Mammary epithelial cell (primary cell): Measurements from ENCODE around the gene SATB1.

Experiments
- CTCF ChIP-seq, 2 donors: IDR thresholded peaks in 1 of 2; conservative IDR thresholded peaks in 1 of 2; 2 replicates each; pipeline ENCODE4 v1.5.1; 2011 to 2012; ENCODE audit warnings: inconsistent platforms in 2 of 2, low read length in 2 of 2, mild to moderate bottlenecking in 2 of 2, control low read depth in 1 of 2, low read depth in 1 of 2; ENCODE audit not compliant: insufficient read depth in 1 of 2; ENCODE audit errors: extremely low read depth in 1 of 2
- EZH2 ChIP-seq: IDR thresholded peaks from 2 replicates; pipeline ENCODE4 v1.6.1; 2012; ENCODE audit warnings: low read length, inconsistent platforms, borderline replicate concordance

GRCh38 chr3:18297126-18297525 is 128.0 kb downstream of the SATB1 start:
- no peak for TF ChIP-seq CTCF (conservative IDR thresholded peaks at IDR 0.05 in 1 of 2, IDR thresholded peaks at IDR 0.05 in 1 of 2; ENCODE audit: extremely low read depth in 1 of 2, insufficient read depth in 1 of 2, low read depth in 1 of 2, low read length in 2 of 2)
- TF ChIP-seq EZH2: no peak
